ENCODE data around the gene XPNPEP1.
"Not testable (repeated sequence)": the region's sequence is repeated elsewhere in the genome, so short reads cannot be mapped to it uniquely, and the experiment has no call there.

The XPNPEP1 gene

DNA sequence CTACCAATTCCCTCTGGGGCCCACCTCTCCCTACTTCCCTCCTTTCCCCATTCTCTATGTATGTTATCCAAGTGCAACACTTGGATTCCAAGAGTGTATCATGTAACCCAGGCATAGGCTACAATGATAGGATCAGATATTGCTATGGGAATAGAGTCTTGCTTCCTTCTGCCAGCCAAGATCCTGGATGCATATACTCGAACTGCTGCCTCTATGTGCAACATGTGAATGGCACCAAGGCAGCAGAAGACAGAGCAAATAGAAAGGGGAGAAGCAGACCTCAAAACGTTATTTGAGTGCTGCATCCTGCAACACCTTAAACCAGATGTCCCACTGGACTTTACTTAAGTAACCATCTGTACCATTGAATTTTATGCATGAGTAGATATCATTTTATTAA lies 3.5 kb upstream of the XPNPEP1 start:
- DNase-seq (ENCODE audit: low spot score in 2 of 2) (no peak), ATAC-seq (replicated peaks; ENCODE audit: extremely low read depth, poor library complexity, severe bottlenecking) (no peak)
- no peak overlapping the region for H3K4me3 Mint-ChIP-seq
- H3K4me1 Mint-ChIP-seq, result peaks cover 31% of the 10 kb centered on the region
- no peak overlapping the region for H3K27ac Mint-ChIP-seq (ENCODE audit: low read depth)
- peaks cover 3% of the 10 kb centered on the region for H3K36me3 Mint-ChIP-seq (ENCODE audit: insufficient read depth)
- no peaks in the 10 kb centered on the region for H3K9me3 Mint-ChIP-seq
- no peaks in the 10 kb centered on the region for H3K27me3 Mint-ChIP-seq

DNA sequence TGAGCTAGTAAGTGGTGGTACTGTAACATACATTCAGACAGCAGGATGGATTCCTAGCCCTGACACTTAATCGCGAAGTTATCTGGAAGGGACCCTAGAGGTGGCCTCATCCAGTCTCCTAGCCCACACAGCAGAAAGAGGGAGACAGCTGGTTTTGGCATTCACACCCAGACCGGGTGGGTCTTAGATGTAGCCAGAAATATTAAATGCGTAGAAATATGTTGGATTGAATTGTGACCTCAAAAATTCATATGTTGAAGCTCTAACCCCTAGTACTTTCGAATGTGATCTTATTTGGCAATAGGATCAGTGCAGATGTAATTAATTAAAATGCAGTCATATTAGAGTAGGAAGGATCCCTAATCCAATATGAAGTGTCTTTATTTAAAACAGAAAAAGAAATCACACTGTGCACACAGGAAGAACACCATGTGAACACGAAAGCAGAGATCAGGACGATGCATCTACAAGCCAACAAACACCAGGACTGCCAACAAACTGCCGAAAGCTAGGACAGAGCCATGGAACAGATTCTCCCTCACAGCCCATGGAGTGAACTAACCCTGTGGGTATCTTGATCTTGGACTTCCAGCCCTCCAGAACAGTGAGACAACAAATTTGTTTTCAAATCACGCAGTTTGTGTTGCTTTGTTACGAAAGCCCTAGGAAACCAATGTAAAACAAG lies 2.9 kb upstream of the XPNPEP1 start:
- Mint-ChIP-seq H3K4me3 (no peak overlapping the region), H3K27ac (ENCODE audit: low read depth) (no peak overlapping the region), H3K36me3 (ENCODE audit: insufficient read depth) (peaks cover 3% of the 10 kb centered on the region), H3K9me3 (no peaks in the 10 kb centered on the region), H3K27me3 (no peaks in the 10 kb centered on the region), H3K4me1 (peaks cover 32% of the 10 kb centered on the region)
- no peak for ATAC-seq (replicated peaks; ENCODE audit: extremely low read depth, poor library complexity, severe bottlenecking)
- no peak for DNase-seq (ENCODE audit: low spot score in 2 of 2)

- no peak for ATAC-seq (replicated peaks; ENCODE audit: extremely low read depth, poor library complexity, severe bottlenecking)
- Mint-ChIP-seq H3K27ac (ENCODE audit: low read depth) (peak overlapping the region; percentile 62), H3K4me3 (peak overlapping the region; percentile 76)
These were observed 1.8 kb upstream of the XPNPEP1 start for GRCh38 chr10:109924967-109925620.

DNA sequence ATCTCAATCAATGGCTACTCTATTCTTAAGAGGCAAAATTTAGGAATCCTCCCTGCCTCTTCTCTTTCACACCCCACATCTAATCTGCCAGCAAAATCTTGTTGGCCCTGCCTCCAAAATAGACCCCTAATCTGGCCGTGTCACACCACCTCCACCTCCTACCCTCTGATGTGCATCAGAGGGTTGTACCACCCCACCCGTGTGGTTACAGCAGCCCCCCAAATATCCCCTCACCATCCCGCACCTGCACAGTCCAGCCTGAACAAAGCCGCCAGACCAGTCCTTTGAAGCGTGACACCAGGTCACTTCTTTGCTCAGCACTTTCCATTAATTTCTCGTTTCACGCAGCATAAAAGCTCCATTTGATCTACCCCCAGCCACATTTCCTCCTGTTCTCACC lies 776 bp upstream of the XPNPEP1 start:
- DNase-seq (ENCODE audit: low spot score in 2 of 2), result no peak
- H3K4me1 Mint-ChIP-seq, result peaks cover 53% of the 10 kb centered on the region
- H3K27ac Mint-ChIP-seq (ENCODE audit: low read depth), result peak overlapping the region; percentile 62
- H3K36me3 Mint-ChIP-seq (ENCODE audit: insufficient read depth), result peaks cover 3% of the 10 kb centered on the region
- peak overlapping the region; percentile 76 for H3K4me3 Mint-ChIP-seq
- no peaks in the 10 kb centered on the region for H3K9me3 Mint-ChIP-seq
- ATAC-seq (replicated peaks; ENCODE audit: extremely low read depth, poor library complexity, severe bottlenecking), result no peak
- H3K27me3 Mint-ChIP-seq, result no peaks in the 10 kb centered on the region

More at GRCh38 chr10:109924967-109925620, 1.8 kb upstream of the XPNPEP1 start:
- Mint-ChIP-seq H3K4me1 (peaks cover 43% of the 10 kb centered on the region), H3K9me3 (no peaks in the 10 kb centered on the region), H3K27me3 (no peaks in the 10 kb centered on the region), H3K36me3 (ENCODE audit: insufficient read depth) (peaks cover 3% of the 10 kb centered on the region)
- DNase-seq (ENCODE audit: low spot score in 2 of 2), result no peak

GRCh38 chr10:109922358-109922975 lies 844 bp downstream of the XPNPEP1 start:
- Mint-ChIP-seq H3K27me3 (no peaks in the 10 kb centered on the region), H3K9me3 (no peaks in the 10 kb centered on the region), H3K4me3 (peak overlapping the region; percentile 76), H3K36me3 (ENCODE audit: insufficient read depth) (peaks cover 3% of the 10 kb centered on the region), H3K27ac (ENCODE audit: low read depth) (peak overlapping the region; percentile 85), H3K4me1 (peaks cover 64% of the 10 kb centered on the region)
- ATAC-seq (replicated peaks; ENCODE audit: extremely low read depth, poor library complexity, severe bottlenecking) (no peak), DNase-seq (ENCODE audit: low spot score in 2 of 2) (no peak)

- H3K36me3 Mint-ChIP-seq (ENCODE audit: insufficient read depth), result peaks cover 3% of the 10 kb centered on the region
- H3K4me3 Mint-ChIP-seq, result peak overlapping the region; percentile 46
- no peaks in the 10 kb centered on the region for H3K9me3 Mint-ChIP-seq
- ATAC-seq (replicated peaks; ENCODE audit: extremely low read depth, poor library complexity, severe bottlenecking) (peak; percentile 37), DNase-seq (ENCODE audit: low spot score in 2 of 2) (no peak)
- H3K4me1 Mint-ChIP-seq, result peaks cover 78% of the 10 kb centered on the region
- H3K27me3 Mint-ChIP-seq, result no peaks in the 10 kb centered on the region
- H3K27ac Mint-ChIP-seq (ENCODE audit: low read depth), result peak overlapping the region; percentile 85
These were observed 3.3 kb downstream of the XPNPEP1 start for GRCh38 chr10:109920016-109920415.

GRCh38 chr10:109919220-109919619 lies 4.1 kb downstream of the XPNPEP1 start:
- Mint-ChIP-seq H3K4me1 (peaks cover 74% of the 10 kb centered on the region), H3K9me3 (no peaks in the 10 kb centered on the region), H3K36me3 (ENCODE audit: insufficient read depth) (peaks cover 5% of the 10 kb centered on the region), H3K4me3 (peak overlapping the region; percentile 46), H3K27ac (ENCODE audit: low read depth) (peak overlapping the region; percentile 54), H3K27me3 (no peaks in the 10 kb centered on the region)
- ATAC-seq (replicated peaks; ENCODE audit: extremely low read depth, poor library complexity, severe bottlenecking), result no peak
- DNase-seq (ENCODE audit: low spot score in 2 of 2), result no peak

GRCh38 chr10:109918707-109919106 lies 4.6 kb downstream of the XPNPEP1 start:
- not testable (repeated sequence) for H3K27me3 Mint-ChIP-seq; H3K9me3 Mint-ChIP-seq; DNase-seq (ENCODE audit: low spot score in 2 of 2); H3K36me3 Mint-ChIP-seq (ENCODE audit: insufficient read depth); ATAC-seq (replicated peaks; ENCODE audit: extremely low read depth, poor library complexity, severe bottlenecking)
- peak overlapping the region; percentile 46 for H3K4me3 Mint-ChIP-seq
- H3K27ac Mint-ChIP-seq (ENCODE audit: low read depth), result peak overlapping the region; percentile 54
- H3K4me1 Mint-ChIP-seq, result peaks cover 74% of the 10 kb centered on the region

DNA sequence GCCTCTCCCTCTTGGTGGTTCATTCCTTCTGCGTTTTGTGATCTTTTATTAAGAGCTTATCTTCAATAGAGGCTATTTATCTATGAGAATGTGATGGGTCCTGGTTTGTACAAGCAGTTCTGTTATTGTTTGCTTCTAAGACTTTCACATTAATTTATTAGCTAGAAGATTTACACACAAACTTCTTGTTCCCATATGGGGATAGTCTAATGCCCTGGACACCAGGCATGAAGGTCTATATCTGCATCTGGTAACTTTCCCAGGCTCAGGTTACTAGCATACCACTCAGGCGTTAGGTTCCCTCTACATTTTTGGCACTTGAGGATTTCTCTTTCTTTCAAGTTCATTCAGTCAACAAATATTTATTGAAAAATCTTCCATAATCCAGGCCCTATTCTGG lies 7.7 kb downstream of the XPNPEP1 start:
- H3K36me3 Mint-ChIP-seq (ENCODE audit: insufficient read depth), result peaks cover 2% of the 10 kb centered on the region
- H3K4me3 Mint-ChIP-seq, result peak overlapping the region; percentile 54

DNA sequence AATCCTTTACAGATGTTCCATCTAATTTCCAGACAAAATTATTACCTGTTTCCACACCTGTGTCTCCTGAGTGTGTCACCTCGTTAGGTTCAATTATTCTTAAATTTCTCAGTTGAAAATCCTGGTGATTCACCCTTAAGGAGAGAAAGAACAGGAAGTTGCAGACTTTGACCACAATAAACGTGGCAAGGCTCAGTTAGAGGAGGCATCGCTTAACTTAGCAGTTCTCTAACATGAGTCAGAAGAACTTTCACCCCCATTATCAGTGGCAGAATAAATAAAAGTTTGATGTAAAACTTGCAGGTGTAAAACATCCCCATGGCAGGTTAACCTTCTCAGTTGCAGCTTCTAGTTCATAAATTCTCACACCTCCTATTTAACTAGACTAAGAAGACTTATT lies 8.3 kb downstream of the XPNPEP1 start:
- H3K36me3 Mint-ChIP-seq (ENCODE audit: insufficient read depth), result peaks cover 4% of the 10 kb centered on the region
- H3K27ac Mint-ChIP-seq (ENCODE audit: low read depth), result peak overlapping the region; percentile 85
- ATAC-seq (replicated peaks; ENCODE audit: extremely low read depth, poor library complexity, severe bottlenecking), result peak; percentile 76
- peak in 1 of 2 donors; percentile 27 for DNase-seq (ENCODE audit: low spot score in 2 of 2)
- peaks cover 81% of the 10 kb centered on the region for H3K4me1 Mint-ChIP-seq
- H3K9me3 Mint-ChIP-seq, result no peaks in the 10 kb centered on the region
- H3K4me3 Mint-ChIP-seq, result peak overlapping the region; percentile 54
- H3K27me3 Mint-ChIP-seq, result no peaks in the 10 kb centered on the region

More for the DNA sequence above, 7.7 kb downstream of the XPNPEP1 start:
- Mint-ChIP-seq H3K4me1 (peaks cover 81% of the 10 kb centered on the region), H3K27ac (ENCODE audit: low read depth) (peak overlapping the region; percentile 85), H3K9me3 (no peaks in the 10 kb centered on the region), H3K27me3 (no peaks in the 10 kb centered on the region)
- DNase-seq (ENCODE audit: low spot score in 2 of 2) (no peak), ATAC-seq (replicated peaks; ENCODE audit: extremely low read depth, poor library complexity, severe bottlenecking) (no peak)

DNA sequence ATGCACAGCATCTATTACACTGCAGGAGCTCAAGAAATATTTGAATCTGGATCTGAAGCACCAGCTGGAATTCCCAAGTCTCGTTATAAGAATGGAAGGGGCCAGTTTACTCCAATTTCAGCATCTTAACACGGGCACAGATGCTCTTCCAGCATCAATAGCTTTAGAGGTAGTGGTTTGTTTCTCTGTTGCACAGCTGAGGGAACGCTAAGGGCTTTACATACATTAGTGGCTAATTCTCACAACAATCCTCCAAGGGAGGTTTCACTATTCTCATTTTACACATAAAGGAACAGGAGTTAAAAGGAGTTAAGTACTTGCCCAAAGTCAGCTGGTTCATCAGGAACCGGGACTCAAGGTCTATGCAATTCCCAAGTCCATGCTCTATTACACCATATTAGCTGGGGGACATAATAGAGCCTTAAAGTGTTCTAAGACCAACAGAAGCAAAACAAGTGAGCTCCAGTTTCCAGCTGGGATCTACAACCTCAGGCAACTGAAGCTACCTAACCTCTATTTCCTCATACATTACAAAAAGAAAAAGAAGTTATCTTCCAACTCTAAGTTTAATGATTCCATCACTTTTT lies 9.9 kb downstream of the XPNPEP1 start:
- Mint-ChIP-seq H3K27me3 (no peaks in the 10 kb centered on the region), H3K9me3 (no peaks in the 10 kb centered on the region), H3K4me3 (peak overlapping the region; percentile 3), H3K4me1 (peaks cover 71% of the 10 kb centered on the region), H3K36me3 (ENCODE audit: insufficient read depth) (peaks cover 4% of the 10 kb centered on the region), H3K27ac (ENCODE audit: low read depth) (no peak overlapping the region)
- ATAC-seq (replicated peaks; ENCODE audit: extremely low read depth, poor library complexity, severe bottlenecking) (no peak), DNase-seq (ENCODE audit: low spot score in 2 of 2) (no peak)

DNA sequence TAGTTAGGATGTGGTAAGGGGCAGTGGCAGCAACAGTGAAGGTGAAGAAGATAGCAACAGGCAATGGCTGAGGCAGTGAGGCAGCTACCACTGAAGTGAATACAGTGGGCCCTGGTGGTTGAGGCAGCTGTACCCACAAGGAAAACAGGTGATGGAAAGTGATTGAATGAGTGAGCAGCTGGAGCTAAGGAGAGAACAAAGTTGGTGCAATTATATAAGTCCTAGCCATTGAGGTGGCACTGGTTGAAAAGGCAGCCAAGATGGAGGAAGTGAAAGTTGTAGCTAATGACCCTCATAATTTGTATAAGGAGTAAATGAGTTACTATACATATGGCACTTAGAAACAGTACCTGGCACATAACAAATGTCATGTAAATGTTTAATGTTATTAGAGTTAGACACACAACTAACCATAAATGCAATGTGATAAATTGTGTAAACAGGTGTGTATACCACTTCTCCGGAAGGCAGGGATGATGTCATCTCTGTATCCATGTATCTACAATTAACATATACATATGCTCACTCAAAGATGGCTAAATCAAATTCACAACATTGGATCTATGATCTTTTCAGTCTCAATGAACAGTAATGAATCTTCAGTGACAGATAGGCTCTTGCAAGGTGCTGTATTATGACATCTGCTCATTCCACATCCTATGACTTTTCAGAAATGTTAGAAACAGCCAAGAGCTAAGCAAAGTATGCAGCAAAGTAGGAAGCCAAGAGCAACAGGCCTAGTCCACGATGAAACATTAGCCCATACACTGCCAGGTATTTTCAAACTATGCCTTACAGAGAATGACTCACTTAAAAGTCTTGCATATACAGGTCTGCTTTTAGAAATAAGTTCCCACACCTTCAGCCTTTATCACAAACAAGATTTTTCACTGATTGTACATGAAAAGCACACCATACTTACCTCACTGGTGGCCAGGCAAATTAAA lies 10.7 kb downstream of the XPNPEP1 start:
- no peaks in the 10 kb centered on the region for H3K27me3 Mint-ChIP-seq
- H3K9me3 Mint-ChIP-seq, result no peaks in the 10 kb centered on the region
- H3K4me1 Mint-ChIP-seq, result peaks cover 70% of the 10 kb centered on the region
- H3K27ac Mint-ChIP-seq (ENCODE audit: low read depth), result peak overlapping the region; percentile 88
- H3K4me3 Mint-ChIP-seq, result peak overlapping the region; percentile 28
- DNase-seq (ENCODE audit: low spot score in 2 of 2), result no peak
- H3K36me3 Mint-ChIP-seq (ENCODE audit: insufficient read depth), result peaks cover 4% of the 10 kb centered on the region
- ATAC-seq (replicated peaks; ENCODE audit: extremely low read depth, poor library complexity, severe bottlenecking), result no peak
